Measurements from ENCODE around the gene ZNF516. TPM values are rescaled to one million over a fixed set of nuclear protein-coding genes. Genes with fewer than 3 reads are reported as not detected.
A peak's percentile ranks its signal among the peaks of the same experiment; 100 is the strongest.

Gene ZNF516
- total RNA-seq, 1 donor from 2014 or later, result 83.2 TPM

GRCh38 chr18:76370201-76370600 lies 124.8 kb downstream of the ZNF516 start:
- peak overlapping the region; percentile 80 for H3K4me3 Mint-ChIP-seq (ENCODE audit: unreplicated experiment)
- DNase-seq (ENCODE audit: low spot score), result no peak
- TF ChIP-seq, protein P1, sequence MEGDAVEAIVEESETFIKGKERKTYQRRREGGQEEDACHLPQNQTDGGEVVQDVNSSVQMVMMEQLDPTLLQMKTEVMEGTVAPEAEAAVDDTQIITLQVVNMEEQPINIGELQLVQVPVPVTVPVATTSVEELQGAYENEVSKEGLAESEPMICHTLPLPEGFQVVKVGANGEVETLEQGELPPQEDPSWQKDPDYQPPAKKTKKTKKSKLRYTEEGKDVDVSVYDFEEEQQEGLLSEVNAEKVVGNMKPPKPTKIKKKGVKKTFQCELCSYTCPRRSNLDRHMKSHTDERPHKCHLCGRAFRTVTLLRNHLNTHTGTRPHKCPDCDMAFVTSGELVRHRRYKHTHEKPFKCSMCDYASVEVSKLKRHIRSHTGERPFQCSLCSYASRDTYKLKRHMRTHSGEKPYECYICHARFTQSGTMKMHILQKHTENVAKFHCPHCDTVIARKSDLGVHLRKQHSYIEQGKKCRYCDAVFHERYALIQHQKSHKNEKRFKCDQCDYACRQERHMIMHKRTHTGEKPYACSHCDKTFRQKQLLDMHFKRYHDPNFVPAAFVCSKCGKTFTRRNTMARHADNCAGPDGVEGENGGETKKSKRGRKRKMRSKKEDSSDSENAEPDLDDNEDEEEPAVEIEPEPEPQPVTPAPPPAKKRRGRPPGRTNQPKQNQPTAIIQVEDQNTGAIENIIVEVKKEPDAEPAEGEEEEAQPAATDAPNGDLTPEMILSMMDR (IDR thresholded peaks at IDR 0.05; ENCODE audit: unreplicated experiment), result no peak
- peaks cover 3% of the 10 kb centered on the region for H3K27me3 Mint-ChIP-seq (ENCODE audit: unreplicated experiment)
- no peak overlapping the region for H3K27ac Mint-ChIP-seq (ENCODE audit: unreplicated experiment)
- H3K36me3 Mint-ChIP-seq (ENCODE audit: low read depth, unreplicated experiment), result peaks cover 31% of the 10 kb centered on the region
- peaks cover 24% of the 10 kb centered on the region for H3K4me1 Mint-ChIP-seq (ENCODE audit: unreplicated experiment)
- H3K9me3 Mint-ChIP-seq (ENCODE audit: unreplicated experiment), result no peaks in the 10 kb centered on the region

DNA sequence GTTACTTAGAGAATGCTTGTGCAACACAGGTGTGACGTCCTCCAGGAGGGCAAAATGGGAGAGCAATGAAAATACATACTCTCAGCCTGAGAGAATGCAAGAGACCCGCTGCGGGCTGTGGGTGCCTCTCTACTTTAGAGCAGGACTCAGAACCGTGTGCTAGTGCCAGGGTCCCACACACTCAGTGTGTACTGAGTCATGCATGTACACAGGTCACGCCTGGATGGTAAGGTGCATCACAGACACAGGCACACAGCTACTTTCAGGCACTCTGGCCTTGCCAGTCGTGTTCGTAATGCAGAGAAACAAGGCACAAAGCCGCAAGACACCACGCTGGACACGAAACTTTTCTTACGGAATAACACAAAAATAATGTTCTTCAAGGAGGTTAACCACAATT lies 125.3 kb downstream of the ZNF516 start:
- no peak for DNase-seq (ENCODE audit: low spot score)
- Mint-ChIP-seq H3K27me3 (ENCODE audit: unreplicated experiment) (peaks cover 3% of the 10 kb centered on the region), H3K27ac (ENCODE audit: unreplicated experiment) (no peak overlapping the region), H3K36me3 (ENCODE audit: low read depth, unreplicated experiment) (peaks cover 27% of the 10 kb centered on the region), H3K9me3 (ENCODE audit: unreplicated experiment) (no peaks in the 10 kb centered on the region), H3K4me1 (ENCODE audit: unreplicated experiment) (peaks cover 19% of the 10 kb centered on the region), H3K4me3 (ENCODE audit: unreplicated experiment) (peak overlapping the region; percentile 76)
- TF ChIP-seq, protein P1 (IDR thresholded peaks at IDR 0.05; ENCODE audit: unreplicated experiment), result no peak

- H3K4me1 Mint-ChIP-seq (ENCODE audit: unreplicated experiment), result peaks cover 11% of the 10 kb centered on the region
- peaks cover 2% of the 10 kb centered on the region for H3K27me3 Mint-ChIP-seq (ENCODE audit: unreplicated experiment)
- no peaks in the 10 kb centered on the region for H3K9me3 Mint-ChIP-seq (ENCODE audit: unreplicated experiment)
- H3K27ac Mint-ChIP-seq (ENCODE audit: unreplicated experiment), result no peak overlapping the region
- TF ChIP-seq, protein P1 (IDR thresholded peaks at IDR 0.05; ENCODE audit: unreplicated experiment), result no peak
- no peak for DNase-seq (ENCODE audit: low spot score)
- peaks cover 25% of the 10 kb centered on the region for H3K36me3 Mint-ChIP-seq (ENCODE audit: low read depth, unreplicated experiment)
- H3K4me3 Mint-ChIP-seq (ENCODE audit: unreplicated experiment), result peak overlapping the region; percentile 76
These were observed 126.1 kb downstream of the ZNF516 start for GRCh38 chr18:76368976-76369375.

DNA sequence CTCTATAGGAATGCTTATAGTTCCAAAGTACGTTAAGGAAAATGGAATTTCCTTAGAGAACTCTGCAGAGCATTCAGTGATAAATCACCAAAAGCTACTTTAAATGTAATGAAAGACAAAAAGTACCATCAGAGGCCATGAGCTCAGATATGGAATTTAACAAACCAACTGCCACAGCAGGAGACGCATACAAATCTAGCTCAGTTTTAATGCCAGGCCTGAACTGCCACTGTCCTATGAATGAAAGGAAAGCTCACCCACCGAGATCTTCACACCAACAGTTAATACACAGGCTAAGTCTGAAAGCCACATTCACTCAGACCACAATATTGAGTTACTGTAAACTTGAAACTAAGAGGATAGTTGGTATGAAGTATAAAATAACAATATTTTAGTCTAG lies 126.8 kb downstream of the ZNF516 start:
- peaks cover 8% of the 10 kb centered on the region for H3K4me1 Mint-ChIP-seq (ENCODE audit: unreplicated experiment)
- peak overlapping the region; percentile 23 for H3K27ac Mint-ChIP-seq (ENCODE audit: unreplicated experiment)
- H3K36me3 Mint-ChIP-seq (ENCODE audit: low read depth, unreplicated experiment), result peaks cover 31% of the 10 kb centered on the region
- DNase-seq (ENCODE audit: low spot score), result no peak
- H3K27me3 Mint-ChIP-seq (ENCODE audit: unreplicated experiment), result peaks cover 7% of the 10 kb centered on the region
- no peaks in the 10 kb centered on the region for H3K9me3 Mint-ChIP-seq (ENCODE audit: unreplicated experiment)
- no peak overlapping the region for H3K4me3 Mint-ChIP-seq (ENCODE audit: unreplicated experiment)
- TF ChIP-seq, protein P1 (IDR thresholded peaks at IDR 0.05; ENCODE audit: unreplicated experiment), result no peak

DNA sequence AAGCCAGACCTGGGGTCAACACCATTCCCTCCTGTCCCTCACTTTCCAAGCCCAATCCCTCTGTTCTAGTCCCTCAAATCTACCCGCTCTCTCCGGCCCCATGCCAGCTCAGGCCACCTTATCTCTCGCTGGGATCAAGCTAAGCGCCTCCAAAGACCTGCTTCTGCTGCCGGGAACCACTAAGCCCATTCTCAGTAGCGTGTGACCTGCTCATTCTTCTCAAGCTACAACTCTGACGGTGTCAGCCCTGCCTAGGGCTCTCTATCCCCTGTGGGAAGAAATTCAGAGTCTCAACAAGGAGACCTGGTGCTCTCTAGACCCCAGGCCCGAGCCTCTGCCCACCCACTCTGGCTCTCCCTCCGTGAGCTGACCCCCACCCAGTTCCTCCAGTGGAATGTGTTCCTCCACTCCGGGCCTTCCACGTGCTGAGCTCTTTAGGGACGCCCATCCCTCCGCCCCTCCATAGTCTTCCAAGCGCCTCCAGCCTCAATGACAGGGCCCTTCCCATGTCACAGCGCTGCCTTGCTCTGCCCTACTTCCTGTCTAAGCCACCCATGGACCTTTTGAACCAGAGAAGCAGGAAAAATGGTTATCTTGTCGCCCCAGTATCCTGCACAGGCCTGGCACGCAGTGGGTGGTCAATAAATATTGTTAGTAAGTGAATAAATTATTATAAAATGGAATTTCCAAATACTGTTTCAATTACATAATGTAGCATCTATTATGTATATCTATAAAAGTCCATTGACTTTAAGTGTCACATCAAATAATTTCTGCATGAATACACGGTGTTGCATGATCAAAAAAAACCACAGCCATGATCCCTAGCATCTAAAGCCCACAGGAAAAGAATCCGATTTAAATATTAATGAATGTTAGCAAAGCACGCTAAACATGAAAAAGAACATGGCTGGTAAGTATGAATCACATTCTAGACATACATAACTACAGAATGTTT lies 127.6 kb downstream of the ZNF516 start:
- Mint-ChIP-seq H3K36me3 (ENCODE audit: low read depth, unreplicated experiment) (peaks cover 35% of the 10 kb centered on the region), H3K9me3 (ENCODE audit: unreplicated experiment) (no peaks in the 10 kb centered on the region), H3K27ac (ENCODE audit: unreplicated experiment) (no peak overlapping the region), H3K27me3 (ENCODE audit: unreplicated experiment) (peaks cover 7% of the 10 kb centered on the region), H3K4me3 (ENCODE audit: unreplicated experiment) (peak overlapping the region; percentile 43), H3K4me1 (ENCODE audit: unreplicated experiment) (peaks cover 6% of the 10 kb centered on the region)
- no peak for DNase-seq (ENCODE audit: low spot score)
- TF ChIP-seq, protein P1 (IDR thresholded peaks at IDR 0.05; ENCODE audit: unreplicated experiment), result no peak
